Measurements from ENCODE around the gene RNASE4. TPM values are rescaled to one million over a fixed set of nuclear protein-coding genes. Genes with fewer than 3 reads are reported as not detected.

Gene RNASE4
- total RNA-seq, 1 donor from 2014 or later: 42.5 TPM

- peak overlapping the region; percentile 73 for H3K4me3 ChIP-seq
- peaks cover 30% of the 10 kb centered on the region for H3K4me1 ChIP-seq
- intact Hi-C loops (cut with DNase I): loop anchor here (10.0 kb wide), 1 partner anchor 69 kb away; no protein-coding TSS in a partner anchor
- no peaks in the 10 kb centered on the region for H3K9me3 ChIP-seq
- H3K27me3 ChIP-seq: no peaks in the 10 kb centered on the region
- DNase-seq (peak; percentile 78), ATAC-seq (peak; percentile 45)
- H3K27ac ChIP-seq: peak overlapping the region; percentile 100
- no peaks in the 10 kb centered on the region for H3K36me3 ChIP-seq
- TF ChIP-seq, protein P1, sequence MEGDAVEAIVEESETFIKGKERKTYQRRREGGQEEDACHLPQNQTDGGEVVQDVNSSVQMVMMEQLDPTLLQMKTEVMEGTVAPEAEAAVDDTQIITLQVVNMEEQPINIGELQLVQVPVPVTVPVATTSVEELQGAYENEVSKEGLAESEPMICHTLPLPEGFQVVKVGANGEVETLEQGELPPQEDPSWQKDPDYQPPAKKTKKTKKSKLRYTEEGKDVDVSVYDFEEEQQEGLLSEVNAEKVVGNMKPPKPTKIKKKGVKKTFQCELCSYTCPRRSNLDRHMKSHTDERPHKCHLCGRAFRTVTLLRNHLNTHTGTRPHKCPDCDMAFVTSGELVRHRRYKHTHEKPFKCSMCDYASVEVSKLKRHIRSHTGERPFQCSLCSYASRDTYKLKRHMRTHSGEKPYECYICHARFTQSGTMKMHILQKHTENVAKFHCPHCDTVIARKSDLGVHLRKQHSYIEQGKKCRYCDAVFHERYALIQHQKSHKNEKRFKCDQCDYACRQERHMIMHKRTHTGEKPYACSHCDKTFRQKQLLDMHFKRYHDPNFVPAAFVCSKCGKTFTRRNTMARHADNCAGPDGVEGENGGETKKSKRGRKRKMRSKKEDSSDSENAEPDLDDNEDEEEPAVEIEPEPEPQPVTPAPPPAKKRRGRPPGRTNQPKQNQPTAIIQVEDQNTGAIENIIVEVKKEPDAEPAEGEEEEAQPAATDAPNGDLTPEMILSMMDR (IDR thresholded peaks at IDR 0.05): no peak
Measured at GRCh38 chr14:20683125-20683890, 1.1 kb upstream of the RNASE4 start.

GRCh38 chr14:20684662-20685456, 499 bp downstream of the RNASE4 start:
- intact Hi-C loops (cut with DNase I): loop anchor here (10.0 kb wide), 1 partner anchor 70 kb away; no protein-coding TSS in a partner anchor
- TF ChIP-seq, protein P1 (IDR thresholded peaks at IDR 0.05): no peak
- Histone ChIP-seq H3K4me1 (peaks cover 30% of the 10 kb centered on the region), H3K4me3 (peak overlapping the region; percentile 73), H3K9me3 (no peaks in the 10 kb centered on the region), H3K36me3 (no peaks in the 10 kb centered on the region), H3K27ac (peak overlapping the region; percentile 100), H3K27me3 (no peaks in the 10 kb centered on the region)
- ATAC-seq (peak; percentile 1), DNase-seq (no peak)

- intact Hi-C loops (cut with DNase I): loop anchor here (10.0 kb wide), 1 partner anchor 72 kb away; no protein-coding TSS in a partner anchor
Measured at GRCh38 chr14:20686386-20687143, 2.2 kb downstream of the RNASE4 start.

DNA sequence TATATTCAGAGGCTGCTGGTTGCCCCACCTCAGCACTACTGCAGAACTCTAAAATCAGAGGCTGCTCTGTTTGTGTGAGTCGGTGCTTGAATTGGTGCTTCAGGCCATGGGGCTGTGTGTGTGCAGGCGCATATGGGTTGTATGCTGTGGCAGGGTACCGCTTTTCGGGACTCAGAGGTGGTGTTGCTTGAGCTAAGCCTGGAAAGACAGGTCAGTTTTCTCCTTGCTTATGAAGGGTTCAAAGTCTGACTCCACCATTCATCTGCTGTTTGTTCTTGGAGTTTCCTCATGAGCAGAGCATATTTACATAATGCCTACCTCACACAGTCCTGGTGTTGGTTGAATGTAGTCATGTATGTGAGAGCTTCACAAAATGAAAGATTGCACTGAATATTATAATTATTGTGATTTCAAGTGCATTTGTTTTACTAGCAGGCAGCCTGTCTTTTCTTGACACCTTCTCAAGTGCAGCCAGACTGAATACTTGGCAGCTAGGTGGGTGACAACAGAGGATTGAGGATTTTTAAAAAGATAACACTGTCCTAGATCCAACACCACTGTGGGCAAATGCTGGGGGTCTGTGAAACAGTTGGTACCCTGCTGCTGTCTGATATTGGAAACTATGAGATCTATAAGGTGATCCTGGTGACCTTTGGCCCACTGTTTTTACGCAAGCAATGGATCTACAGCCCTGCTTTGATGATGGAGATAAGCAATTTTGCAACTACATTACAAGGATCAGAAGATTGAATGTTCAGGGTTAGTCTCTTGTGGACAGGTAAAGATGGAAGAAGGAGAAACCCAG, 3.2 kb downstream of the RNASE4 start:
- H3K27ac ChIP-seq: no peak overlapping the region

More at GRCh38 chr14:20686386-20687143, 2.2 kb downstream of the RNASE4 start:
- no peak for ATAC-seq
- Histone ChIP-seq H3K27me3 (no peaks in the 10 kb centered on the region), H3K9me3 (no peaks in the 10 kb centered on the region), H3K4me3 (peak overlapping the region; percentile 73), H3K4me1 (peaks cover 16% of the 10 kb centered on the region), H3K27ac (peak overlapping the region; percentile 100), H3K36me3 (no peaks in the 10 kb centered on the region)
- TF ChIP-seq, protein P1 (IDR thresholded peaks at IDR 0.05): no peak
- DNase-seq: no peak

More for the DNA sequence above, 3.2 kb downstream of the RNASE4 start:
- Histone ChIP-seq H3K36me3 (no peaks in the 10 kb centered on the region), H3K9me3 (no peaks in the 10 kb centered on the region), H3K27me3 (no peaks in the 10 kb centered on the region), H3K4me1 (peaks cover 13% of the 10 kb centered on the region), H3K4me3 (no peak overlapping the region)
- DNase-seq (no peak), ATAC-seq (no peak)
- TF ChIP-seq, protein P1 (IDR thresholded peaks at IDR 0.05): no peak
- intact Hi-C loops (cut with DNase I): loop anchor here (10.0 kb wide), 1 partner anchor 73 kb away; no protein-coding TSS in a partner anchor

All from upper lobe of right lung (tissue), 1 donor.